Ishikawa (cell line): ENCODE measurements around the gene LDB3.
A peak's percentile ranks its signal among the peaks of the same experiment; 100 is the strongest.

ENCODE experiments used
- CEBPB ChIP-seq: IDR thresholded peaks from 2 replicates; pipeline ENCODE4 v1.6.1; 2012
- CREB1 ChIP-seq: IDR thresholded peaks from 2 replicates; pipeline ENCODE4 v1.6.1; 2012; ENCODE audit warnings: low read depth
- EGR1 ChIP-seq: IDR thresholded peaks from 2 replicates; pipeline ENCODE4 v1.6.1; 2012
- EP300 ChIP-seq: IDR thresholded peaks from 2 replicates; pipeline ENCODE4 v1.6.1; 2012; ENCODE audit warnings: borderline replicate concordance
- FOXM1 ChIP-seq: IDR thresholded peaks from 2 replicates; pipeline ENCODE4 v1.6.1; 2012; ENCODE audit warnings: low read depth, borderline replicate concordance
- MAX ChIP-seq: IDR thresholded peaks from 2 replicates; pipeline ENCODE4 v1.6.1; 2012
- NFIC ChIP-seq: IDR thresholded peaks from 2 replicates; pipeline ENCODE4 v1.6.1; 2012
- RAD21 ChIP-seq: IDR thresholded peaks from 2 replicates; pipeline ENCODE4 v1.6.1; 2012; ENCODE audit warnings: low read depth
- REST ChIP-seq: IDR thresholded peaks from 2 replicates; pipeline ENCODE4 v1.6.1; 2012; ENCODE audit warnings: low read depth, mild to moderate bottlenecking
- TAF1 ChIP-seq: IDR thresholded peaks from 2 replicates; pipeline ENCODE4 v1.6.1; 2012; ENCODE audit warnings: low read depth, mild to moderate bottlenecking
- TCF12 ChIP-seq: IDR thresholded peaks from 2 replicates; pipeline ENCODE4 v1.6.1; 2012; ENCODE audit warnings: low read depth
- TEAD4 ChIP-seq: IDR thresholded peaks from 2 replicates; pipeline ENCODE4 v1.6.1; 2012
- YY1 ChIP-seq: IDR thresholded peaks from 2 replicates; pipeline ENCODE4 v1.6.1; 2012; ENCODE audit warnings: low read depth
- ZBTB7A ChIP-seq: IDR thresholded peaks from 2 replicates; pipeline ENCODE4 v1.6.1; 2012; ENCODE audit warnings: low read depth
- TF ChIP-seq, protein P1 (sequence below): IDR thresholded peaks from 2 replicates; pipeline ENCODE4 v1.6.1; 2012

The LDB3 gene

GRCh38 chr10:86648704-86649427, 19.4 kb upstream of the LDB3 start:
- TF ChIP-seq, protein P1, sequence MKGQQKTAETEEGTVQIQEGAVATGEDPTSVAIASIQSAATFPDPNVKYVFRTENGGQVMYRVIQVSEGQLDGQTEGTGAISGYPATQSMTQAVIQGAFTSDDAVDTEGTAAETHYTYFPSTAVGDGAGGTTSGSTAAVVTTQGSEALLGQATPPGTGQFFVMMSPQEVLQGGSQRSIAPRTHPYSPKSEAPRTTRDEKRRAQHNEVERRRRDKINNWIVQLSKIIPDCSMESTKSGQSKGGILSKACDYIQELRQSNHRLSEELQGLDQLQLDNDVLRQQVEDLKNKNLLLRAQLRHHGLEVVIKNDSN = no peak; the same call in 1 of the 2 replicates
- TF ChIP-seq CREB1 = no peak
- peak; percentile 97 for TF ChIP-seq NFIC
- TF ChIP-seq REST = no peak
- TF ChIP-seq ZBTB7A = peak; percentile 77; the same call in 1 of the 2 replicates
- TF ChIP-seq TEAD4 = peak; percentile 36
- TF ChIP-seq EP300 = no peak; the same call in 1 of the 2 replicates
- peak; percentile 14; the same call in 1 of the 2 replicates for TF ChIP-seq MAX
- peak; percentile 28; the same call in 1 of the 2 replicates for TF ChIP-seq EGR1
- TF ChIP-seq CEBPB = 0 out of 2 replicates have a peak, but pooled peaks have one; percentile 1
- TF ChIP-seq TCF12 = peak; percentile 48; the same call in 1 of the 2 replicates
- TF ChIP-seq FOXM1 = no peak; the same call in 1 of the 2 replicates
- TF ChIP-seq YY1 = no peak
- 0 out of 2 replicates have a peak, but pooled peaks have one; percentile 31 for TF ChIP-seq TAF1
- TF ChIP-seq RAD21 = peak; percentile 11; the same call in 1 of the 2 replicates

GRCh38 chr10:86649471-86650150, 18.7 kb upstream of the LDB3 start:
- 0 out of 2 replicates have a peak, but pooled peaks have one; percentile 0 for TF ChIP-seq CEBPB
- TF ChIP-seq YY1 = no peak
- no peak for TF ChIP-seq NFIC

DNA sequence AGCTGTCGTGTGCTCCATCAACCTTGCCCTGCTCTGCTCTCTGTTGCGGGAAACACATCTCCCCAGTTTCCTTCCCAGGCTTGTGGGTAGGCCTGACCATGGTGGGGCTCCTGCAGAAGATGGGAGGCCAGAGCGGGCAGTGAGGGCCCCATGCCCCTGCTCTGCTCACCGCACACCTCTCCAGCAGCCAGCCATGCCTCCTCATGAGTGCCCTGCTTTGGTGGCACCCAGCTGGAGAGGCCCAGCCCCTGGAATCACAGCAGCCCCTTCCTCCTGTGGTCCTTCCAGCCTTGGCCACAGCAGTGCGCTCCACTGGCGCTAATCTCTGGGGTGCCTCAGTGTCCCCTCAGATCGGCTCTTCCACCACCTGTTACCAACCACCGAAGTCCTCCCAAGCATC, 18.2 kb upstream of the LDB3 start:
- TF ChIP-seq REST = no peak
- no peak for TF ChIP-seq NFIC
- no peak for TF ChIP-seq RAD21
- TF ChIP-seq YY1 = no peak
- TF ChIP-seq ZBTB7A = no peak
- no peak for TF ChIP-seq CREB1
- no peak for TF ChIP-seq TAF1
- TF ChIP-seq TCF12 = no peak
- TF ChIP-seq, protein P1 = no peak
- no peak for TF ChIP-seq EGR1
- no peak for TF ChIP-seq MAX
- no peak for TF ChIP-seq TEAD4

GRCh38 chr10:86651021-86651471, 17.3 kb upstream of the LDB3 start:
- TF ChIP-seq CREB1 (no peak), MAX (no peak), TCF12 (no peak), REST (no peak), YY1 (no peak), TAF1 (no peak), ZBTB7A (no peak), FOXM1 (no peak), EP300 (no peak), RAD21 (no peak), EGR1 (no peak), NFIC (no peak), TEAD4 (no peak), CEBPB (no peak)
- TF ChIP-seq, protein P1 = no peak
